OCI-LY3 (cell line): ENCODE measurements around the gene CYP20A1.

Source experiments
- CTCF ChIP-seq: fragments of 200-600, 300-600 bp; sonication (generic); IDR thresholded peaks from 2 replicates; pipeline ENCODE4 v1.5.1; 2014; ENCODE audit warnings: antibody characterized with exemption, low read length, low read depth
- EZH2phosphoT487 ChIP-seq: fragments of 200-600 bp; shearing (Covaris generic); IDR thresholded peaks from 2 replicates; pipeline ENCODE4 v1.6.1; 2018; ENCODE audit warnings: antibody characterized with exemption, mixed run types, low read depth

DNA sequence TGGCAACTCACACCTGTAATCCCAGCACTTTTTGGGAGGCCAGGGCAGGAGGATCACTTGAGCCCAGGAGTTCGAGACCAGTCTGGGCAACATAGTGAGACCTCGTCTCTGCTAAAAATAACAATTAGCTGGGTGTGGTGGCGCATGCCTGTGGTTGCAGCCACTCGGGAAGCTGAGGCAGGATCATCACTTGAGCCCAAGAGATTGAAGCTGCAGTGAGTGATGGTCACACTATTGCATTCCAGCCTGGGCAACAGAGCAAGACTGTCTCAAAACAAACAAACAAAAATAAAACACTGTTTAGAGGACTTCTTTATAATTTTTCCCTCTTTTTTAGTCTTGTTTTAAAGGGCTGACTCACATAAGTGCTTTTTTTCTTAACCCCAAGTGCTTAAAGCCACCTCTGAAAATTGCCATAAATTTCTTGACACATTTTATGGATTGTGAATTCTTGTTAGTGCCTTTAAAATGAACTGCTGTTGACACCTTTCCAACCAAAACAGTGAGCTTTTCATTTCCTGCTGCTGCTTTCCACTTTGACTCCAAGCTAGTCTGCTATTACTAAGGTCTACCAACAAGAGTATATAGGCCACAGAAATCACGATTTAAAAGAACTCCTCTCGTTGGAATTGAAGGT, 41.7 kb downstream of the CYP20A1 start:
- TF ChIP-seq CTCF = no peak
- TF ChIP-seq EZH2phosphoT487 = no peak
